ENCODE results near the gene TBC1D7.
A peak's percentile ranks its signal among the peaks of the same experiment; 100 is the strongest.
"Not testable (repeated sequence)": the region's sequence is repeated elsewhere in the genome, so short reads cannot be mapped to it uniquely, and the experiment has no call there.

TBC1D7 gene

GRCh38 chr6:13346245-13346644 lies 17.9 kb upstream of the TBC1D7 start:
- ATAC-seq = no peak
- no peak overlapping the region for H3K4me3 Mint-ChIP-seq
- H3K27ac Mint-ChIP-seq = no peak overlapping the region
- peaks cover 10% of the 10 kb centered on the region for H3K27me3 Mint-ChIP-seq
- H3K9me3 Mint-ChIP-seq = peaks cover 3 to 11% of the 10 kb centered on the region in 2 donors
- H3K4me1 Mint-ChIP-seq = no peaks in the 10 kb centered on the region
- no peak for DNase-seq

GRCh38 chr6:13342414-13343019 lies 14.2 kb upstream of the TBC1D7 start:
- ATAC-seq = no peak
- Mint-ChIP-seq H3K4me1 (peaks cover 18% of the 10 kb centered on the region), H3K9me3 (peaks cover 3 to 11% of the 10 kb centered on the region in 2 donors), H3K27ac (no peak overlapping the region), H3K27me3 (peaks cover 10% of the 10 kb centered on the region), H3K4me3 (no peak overlapping the region)
- DNase-seq = no peak

GRCh38 chr6:13339863-13340630 lies 11.7 kb upstream of the TBC1D7 start:
- ATAC-seq (no peak), DNase-seq (no peak)
- H3K4me3 Mint-ChIP-seq = no peak overlapping the region
- H3K27me3 Mint-ChIP-seq = peaks cover 4% of the 10 kb centered on the region
- peaks cover 3 to 11% of the 10 kb centered on the region in 2 donors for H3K9me3 Mint-ChIP-seq
- no peak overlapping the region for H3K27ac Mint-ChIP-seq
- H3K4me1 Mint-ChIP-seq = peaks cover 27% of the 10 kb centered on the region

DNA sequence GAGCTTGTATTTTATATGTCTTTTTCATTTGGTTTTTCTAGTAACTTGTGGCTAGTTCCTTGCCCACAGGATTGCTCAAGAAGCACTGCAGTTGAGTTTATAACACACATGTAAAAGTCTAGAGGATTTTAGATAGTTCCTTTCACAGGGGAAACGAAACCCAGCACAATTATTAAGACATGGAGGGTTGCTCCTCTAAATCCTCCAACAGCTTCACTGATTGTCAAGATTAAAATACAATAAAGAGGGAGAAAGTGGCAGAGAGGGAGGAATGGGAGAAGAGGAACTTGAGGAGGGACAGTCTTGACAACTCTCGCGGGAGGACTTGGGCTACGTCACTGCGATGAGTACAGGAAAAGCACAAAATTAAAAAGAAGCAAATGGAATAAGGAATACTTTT lies 9.7 kb upstream of the TBC1D7 start:
- H3K4me1 Mint-ChIP-seq = peaks cover 32% of the 10 kb centered on the region
- no peak overlapping the region for H3K27ac Mint-ChIP-seq
- H3K27me3 Mint-ChIP-seq = no peaks in the 10 kb centered on the region
- no peak for DNase-seq
- peaks cover 3 to 11% of the 10 kb centered on the region in 2 donors for H3K9me3 Mint-ChIP-seq
- no peak overlapping the region for H3K4me3 Mint-ChIP-seq
- ATAC-seq = no peak

DNA sequence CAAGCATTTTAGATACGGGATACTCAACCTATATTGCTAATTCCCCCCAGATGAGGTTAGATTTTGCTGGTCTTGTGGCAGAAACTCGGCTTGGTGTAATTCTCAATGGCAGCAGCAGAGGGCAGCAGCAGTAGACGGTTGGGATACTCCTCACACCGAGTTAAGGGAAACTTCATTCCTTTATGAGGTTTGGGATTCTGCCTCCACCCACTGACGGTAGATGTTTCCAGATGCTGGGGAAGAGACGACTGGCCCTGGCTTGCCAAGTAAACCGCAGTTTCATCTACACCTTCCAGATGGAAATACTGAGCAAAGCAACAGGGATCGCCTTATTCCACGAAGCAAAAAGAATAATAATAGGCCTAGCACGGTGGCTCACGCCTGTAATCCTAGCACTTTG lies 8.2 kb upstream of the TBC1D7 start:
- no peaks in the 10 kb centered on the region for H3K9me3 Mint-ChIP-seq
- H3K4me3 Mint-ChIP-seq = no peak overlapping the region
- ATAC-seq (peak; percentile 53), DNase-seq (peak; percentile 65 to 70)
- no peaks in the 10 kb centered on the region for H3K27me3 Mint-ChIP-seq
- no peak overlapping the region for H3K27ac Mint-ChIP-seq
- peaks cover 32% of the 10 kb centered on the region for H3K4me1 Mint-ChIP-seq

- H3K4me3 Mint-ChIP-seq = no peak overlapping the region
- ATAC-seq (no peak), DNase-seq (no peak)
- no peaks in the 10 kb centered on the region for H3K27me3 Mint-ChIP-seq
- H3K4me1 Mint-ChIP-seq = peaks cover 26% of the 10 kb centered on the region
- H3K9me3 Mint-ChIP-seq = no peaks in the 10 kb centered on the region
- H3K27ac Mint-ChIP-seq = no peak overlapping the region
These were observed 6.6 kb upstream of the TBC1D7 start for GRCh38 chr6:13334953-13335352.

DNA sequence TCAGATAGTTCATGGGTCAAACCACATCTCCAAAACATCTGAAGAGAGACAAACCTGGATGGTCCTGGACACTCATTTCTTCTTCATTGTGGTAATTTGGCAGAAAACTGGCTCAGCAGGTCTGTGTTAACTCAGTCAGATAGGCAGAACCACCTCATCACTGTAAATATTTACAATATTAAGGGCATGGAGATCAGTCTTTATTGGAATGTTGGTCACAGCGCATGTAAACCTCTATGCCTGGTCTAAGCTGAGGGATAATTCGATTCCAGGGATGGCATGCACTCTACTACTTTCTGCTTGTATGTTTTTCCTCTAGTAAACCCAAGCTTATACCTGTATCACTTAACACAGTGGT lies 4.0 kb upstream of the TBC1D7 start:
- Mint-ChIP-seq H3K27ac (no peak overlapping the region), H3K4me1 (peaks cover 31% of the 10 kb centered on the region), H3K27me3 (no peaks in the 10 kb centered on the region), H3K4me3 (no peak overlapping the region), H3K9me3 (no peaks in the 10 kb centered on the region)
- ATAC-seq (no peak), DNase-seq (no peak)

DNA sequence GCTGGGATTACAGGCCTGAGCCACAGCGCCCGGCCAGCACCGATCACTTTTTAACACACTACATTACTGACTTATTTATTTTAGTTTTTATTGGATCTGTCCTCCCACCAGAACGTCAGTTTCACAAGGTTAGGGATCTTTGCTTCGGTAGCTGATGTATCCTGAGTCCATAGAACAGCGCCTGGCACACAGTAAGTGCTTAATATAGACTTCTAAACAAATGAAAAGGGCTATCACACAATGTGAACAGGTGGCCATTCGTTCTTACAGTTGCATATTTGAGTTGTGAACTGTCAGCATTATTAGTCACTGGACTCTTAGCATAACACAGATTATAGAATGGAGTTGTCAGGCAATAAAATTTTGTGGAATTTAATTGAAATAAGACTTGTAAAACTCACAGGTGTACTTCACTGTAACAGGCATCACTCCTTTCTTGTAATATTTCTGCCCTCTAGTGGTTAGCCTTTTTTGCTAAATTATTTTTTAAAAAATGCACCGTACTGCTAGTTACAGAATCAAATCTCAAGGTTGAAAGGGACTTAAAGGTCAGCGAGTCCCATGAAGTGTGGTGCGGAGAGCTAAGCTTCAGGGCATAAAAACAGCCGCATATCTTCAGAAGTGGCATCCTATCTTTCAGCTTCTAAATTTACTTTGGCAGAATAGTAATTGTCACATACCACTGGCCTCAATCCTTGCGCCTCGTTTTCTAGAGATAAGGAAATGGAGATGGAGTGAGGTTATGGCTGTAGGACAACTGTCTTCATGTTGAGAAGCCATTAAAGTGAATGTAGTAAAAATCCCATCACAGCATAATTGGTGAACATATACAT lies 3.4 kb upstream of the TBC1D7 start:
- H3K27ac Mint-ChIP-seq = no peak overlapping the region
- H3K4me1 Mint-ChIP-seq = peaks cover 30% of the 10 kb centered on the region
- H3K4me3 Mint-ChIP-seq = no peak overlapping the region
- DNase-seq (no peak), ATAC-seq (no peak)
- no peaks in the 10 kb centered on the region for H3K9me3 Mint-ChIP-seq
- no peaks in the 10 kb centered on the region for H3K27me3 Mint-ChIP-seq

DNA sequence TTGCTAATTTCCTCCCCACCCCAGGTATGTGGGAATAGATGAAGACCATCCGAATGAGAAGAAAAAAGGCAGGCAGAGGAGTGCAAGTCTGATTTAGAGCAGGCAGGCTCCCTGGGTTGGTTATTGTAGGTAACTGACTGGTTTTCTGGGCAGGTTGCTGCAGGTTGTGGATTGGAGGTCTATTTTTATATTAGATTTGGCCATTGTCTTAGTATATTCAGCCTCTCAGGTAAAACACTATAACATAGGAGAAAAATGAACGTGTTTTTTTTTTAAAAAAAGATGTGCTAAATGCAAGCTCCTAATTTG lies 492 bp upstream of the TBC1D7 start:
- H3K27ac Mint-ChIP-seq = peak overlapping the region; percentile 97 to 98
- no peaks in the 10 kb centered on the region for H3K27me3 Mint-ChIP-seq
- no peaks in the 10 kb centered on the region for H3K9me3 Mint-ChIP-seq
- ATAC-seq (no peak), DNase-seq (no peak)
- peaks cover 23% of the 10 kb centered on the region for H3K4me1 Mint-ChIP-seq
- H3K4me3 Mint-ChIP-seq = peak overlapping the region; percentile 93 to 94

GRCh38 chr6:13327691-13328075 lies 654 bp downstream of the TBC1D7 start:
- Mint-ChIP-seq H3K9me3 (no peaks in the 10 kb centered on the region), H3K27me3 (no peaks in the 10 kb centered on the region), H3K4me3 (peak overlapping the region; percentile 93 to 94), H3K4me1 (peaks cover 23% of the 10 kb centered on the region), H3K27ac (peak overlapping the region; percentile 97 to 98)
- DNase-seq (no peak), ATAC-seq (peak; percentile 1)

- H3K4me3 Mint-ChIP-seq, ATAC-seq, DNase-seq, H3K27ac Mint-ChIP-seq, H3K27me3 Mint-ChIP-seq, H3K9me3 Mint-ChIP-seq: not testable (repeated sequence)
- peaks cover 23% of the 10 kb centered on the region for H3K4me1 Mint-ChIP-seq
These were observed 2.2 kb downstream of the TBC1D7 start for GRCh38 chr6:13326031-13326586.

GRCh38 chr6:13319891-13320564 lies 8.3 kb downstream of the TBC1D7 start:
- Mint-ChIP-seq H3K27ac (no peak overlapping the region), H3K4me1 (no peaks in the 10 kb centered on the region), H3K4me3 (no peak overlapping the region), H3K9me3 (no peaks in the 10 kb centered on the region), H3K27me3 (no peaks in the 10 kb centered on the region)
- DNase-seq (no peak), ATAC-seq (no peak)

DNA sequence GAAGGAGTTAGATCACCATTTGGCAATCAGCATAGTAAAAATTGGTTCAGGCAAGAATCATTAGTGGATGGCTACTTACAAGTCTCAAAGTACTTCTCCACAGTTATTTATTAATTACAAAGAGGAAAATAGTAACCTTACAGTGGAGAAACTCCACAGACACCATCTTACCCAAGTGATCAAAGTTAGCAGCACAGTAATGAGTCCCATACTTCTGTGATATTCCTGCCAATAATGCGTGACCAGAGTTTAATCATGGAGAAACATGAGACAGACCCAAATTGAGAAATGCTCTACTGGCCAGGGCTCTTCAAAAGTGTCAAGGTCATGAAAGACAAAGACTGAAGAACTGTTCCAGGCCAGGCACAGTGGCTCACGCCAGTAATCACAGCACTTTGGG lies 9.5 kb downstream of the TBC1D7 start:
- Mint-ChIP-seq H3K27ac (no peak overlapping the region), H3K4me1 (no peaks in the 10 kb centered on the region), H3K4me3 (no peak overlapping the region), H3K27me3 (no peaks in the 10 kb centered on the region), H3K9me3 (no peaks in the 10 kb centered on the region)
- no peak for ATAC-seq
- DNase-seq = no peak

DNA sequence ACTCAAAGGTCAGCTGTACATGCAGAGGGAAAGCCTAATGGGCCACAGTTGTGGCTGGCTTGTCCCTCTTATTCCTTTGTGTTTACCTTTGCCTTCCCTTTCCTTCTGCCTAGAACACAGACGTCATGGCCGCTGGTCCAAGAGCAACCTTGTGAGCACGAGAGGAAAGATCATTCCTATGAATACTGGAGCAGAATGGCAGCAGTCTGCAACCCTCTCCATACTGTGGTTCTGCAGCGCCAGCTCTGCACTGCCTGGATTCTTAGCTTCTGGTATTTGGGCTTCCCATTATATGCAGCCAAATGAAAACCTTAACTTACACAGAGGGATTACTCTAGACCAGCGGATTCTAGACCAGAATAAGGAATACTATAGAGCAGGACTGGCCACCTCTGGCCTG lies 12.4 kb downstream of the TBC1D7 start:
- DNase-seq (no peak), ATAC-seq (no peak)
- Mint-ChIP-seq H3K9me3 (no peaks in the 10 kb centered on the region), H3K27me3 (no peaks in the 10 kb centered on the region), H3K4me1 (no peaks in the 10 kb centered on the region), H3K27ac (no peak overlapping the region), H3K4me3 (no peak overlapping the region)

GRCh38 chr6:13314806-13315205 lies 13.5 kb downstream of the TBC1D7 start:
- Mint-ChIP-seq H3K27ac (no peak overlapping the region), H3K4me1 (no peaks in the 10 kb centered on the region), H3K27me3 (no peaks in the 10 kb centered on the region), H3K9me3 (no peaks in the 10 kb centered on the region), H3K4me3 (no peak overlapping the region)
- ATAC-seq (no peak), DNase-seq (no peak)

Measured in stimulated activated naive CD8-positive, alpha-beta T cell treated with anti-CD3 and anti-CD28 coated beads, Interleukin-15, amount 100 ng/mL, for 72 hours (primary cell).